A673 (cell line): ENCODE data around the gene NOC4L. TPM values are rescaled to one million over a fixed set of nuclear protein-coding genes. Genes with fewer than 3 reads are reported as not detected.

Experiments used
- BruUV-seq: library from RNA; stranded (reverse); fragments of 400-500 nt; replicated peaks from 2 replicates; lab custom pipeline; 2021; lab: Mats Ljungman, UMichigan
- CTCF ChIA-PET: fragments of 300-600 bp; sonication (Branson Sonifier 250); formaldehyde crosslinking; loops from one replicate; lab custom pipeline; 2022; ENCODE audit warnings: antibody characterized with exemption; lab: Charles Lee
- POLR2A ChIA-PET: fragments of 300-600 bp; sonication (Branson Sonifier 250); formaldehyde crosslinking; loops from one replicate; lab custom pipeline; 2022; ENCODE audit warnings: antibody characterized with exemption; ENCODE audit not compliant: low non-redundant PET; lab: Charles Lee
- DNase-seq: peaks from one replicate; pipeline ENCODE4 v3.0.0-alpha.2; 2015; ENCODE audit warnings: low spot score
- H3K27ac ChIP-seq: fragments of 200-600 bp; sonication (generic); 2 replicates; pipeline ENCODE4 v1.5.1; 2016; ENCODE audit warnings: mixed run types, low read depth, mild to moderate bottlenecking, mixed read lengths, antibody characterized with exemption, low read length; ENCODE audit not compliant: poor library complexity, severe bottlenecking
- H3K27me3 ChIP-seq: fragments of 200-600 bp; sonication (generic); replicated peaks from 2 replicates; pipeline ENCODE4 v1.6.1; 2017; ENCODE audit warnings: mixed run types, low read depth, mild to moderate bottlenecking, mixed read lengths, antibody characterized with exemption, low read length; ENCODE audit not compliant: insufficient read depth, poor library complexity
- H3K36me3 ChIP-seq: fragments of 200-600 bp; sonication (generic); 2 replicates; pipeline ENCODE4 v1.6.1; 2016; ENCODE audit warnings: mixed run types, mild to moderate bottlenecking, mixed read lengths, antibody characterized with exemption, low read length; ENCODE audit not compliant: insufficient read depth, poor library complexity, severe bottlenecking
- H3K4me1 ChIP-seq: fragments of 200-600 bp; sonication (generic); 2 replicates; pipeline ENCODE4 v1.6.1; 2017; ENCODE audit warnings: mixed run types, mild to moderate bottlenecking, mixed read lengths, antibody characterized with exemption, low read length; ENCODE audit not compliant: insufficient read depth, poor library complexity, severe bottlenecking
- H3K4me3 ChIP-seq: fragments of 200-600 bp; sonication (generic); 2 replicates; pipeline ENCODE4 v1.5.1; 2016; ENCODE audit warnings: low read depth, mixed run types, mild to moderate bottlenecking, mixed read lengths, low read length; ENCODE audit not compliant: poor library complexity, severe bottlenecking
- H3K9me3 ChIP-seq: fragments of 200-600 bp; sonication (generic); 2 replicates; pipeline ENCODE4 v1.6.1; 2016; ENCODE audit warnings: mixed run types, low read depth, mild to moderate bottlenecking, mixed read lengths, antibody characterized with exemption, low read length; ENCODE audit not compliant: poor library complexity, severe bottlenecking
- CTCF ChIP-seq: fragments of 300-800, 200-600 bp; sonication (generic); conservative IDR thresholded peaks from 2 replicates; pipeline ENCODE4 v1.5.1; 2017; ENCODE audit warnings: low read depth, mild to moderate bottlenecking, antibody characterized with exemption, low read length, moderate library complexity, mixed read lengths
- EZH2 ChIP-seq: fragments of 200-600 bp; sonication (generic); IDR thresholded peaks from 2 replicates; pipeline ENCODE4 v1.6.1; 2017; ENCODE audit warnings: borderline replicate concordance, low read depth, mild to moderate bottlenecking, mixed read lengths, antibody characterized with exemption, low read length; ENCODE audit not compliant: poor library complexity, severe bottlenecking
- intact Hi-C: fragments of 100-400 bp; cut with micrococcal nuclease; formaldehyde crosslinking; loops from one replicate; pipeline ENCODE4 v1.10.0; 2022; ENCODE audit not compliant: unreplicated experiment
- total RNA-seq: library from RNA; stranded (reverse); gene quantifications from 2 replicates; pipeline ENCODE4 v1.2.3, GENCODE V29; 2021

NOC4L gene
- total RNA-seq, 1 experiment from 2014 or later = 46.9 TPM

- H3K9me3 ChIP-seq = no peaks in the 10 kb centered on the region
- TF ChIP-seq EZH2 (no peak), CTCF (no peak)
- H3K27me3 ChIP-seq = no peaks in the 10 kb centered on the region
- BruUV-seq = no TSS peak
- no peak overlapping the region for H3K4me3 ChIP-seq
- intact Hi-C loops = no loop called here
- H3K27ac ChIP-seq = no peak overlapping the region
- no peak for DNase-seq
- H3K36me3 ChIP-seq = no peaks in the 10 kb centered on the region
- ChIA-PET CTCF (no interaction called here), POLR2A (no interaction called here)
- H3K4me1 ChIP-seq = peaks cover 23% of the 10 kb centered on the region
Observed at GRCh38 chr12:132171968-132172521, 27.8 kb downstream of the NOC4L start.

- Histone ChIP-seq H3K9me3 (no peaks in the 10 kb centered on the region), H3K27ac (no peak overlapping the region), H3K4me1 (peaks cover 29% of the 10 kb centered on the region), H3K27me3 (no peaks in the 10 kb centered on the region), H3K4me3 (no peak overlapping the region), H3K36me3 (no peaks in the 10 kb centered on the region)
- intact Hi-C loops = no loop called here
- TF ChIP-seq EZH2 = no peak
- TF ChIP-seq CTCF = no peak
- CTCF ChIA-PET = no interaction called here
- BruUV-seq = no TSS peak
- no peak for DNase-seq
- POLR2A ChIA-PET = no interaction called here
Observed at GRCh38 chr12:132172619-132173018, 28.4 kb downstream of the NOC4L start.

DNA sequence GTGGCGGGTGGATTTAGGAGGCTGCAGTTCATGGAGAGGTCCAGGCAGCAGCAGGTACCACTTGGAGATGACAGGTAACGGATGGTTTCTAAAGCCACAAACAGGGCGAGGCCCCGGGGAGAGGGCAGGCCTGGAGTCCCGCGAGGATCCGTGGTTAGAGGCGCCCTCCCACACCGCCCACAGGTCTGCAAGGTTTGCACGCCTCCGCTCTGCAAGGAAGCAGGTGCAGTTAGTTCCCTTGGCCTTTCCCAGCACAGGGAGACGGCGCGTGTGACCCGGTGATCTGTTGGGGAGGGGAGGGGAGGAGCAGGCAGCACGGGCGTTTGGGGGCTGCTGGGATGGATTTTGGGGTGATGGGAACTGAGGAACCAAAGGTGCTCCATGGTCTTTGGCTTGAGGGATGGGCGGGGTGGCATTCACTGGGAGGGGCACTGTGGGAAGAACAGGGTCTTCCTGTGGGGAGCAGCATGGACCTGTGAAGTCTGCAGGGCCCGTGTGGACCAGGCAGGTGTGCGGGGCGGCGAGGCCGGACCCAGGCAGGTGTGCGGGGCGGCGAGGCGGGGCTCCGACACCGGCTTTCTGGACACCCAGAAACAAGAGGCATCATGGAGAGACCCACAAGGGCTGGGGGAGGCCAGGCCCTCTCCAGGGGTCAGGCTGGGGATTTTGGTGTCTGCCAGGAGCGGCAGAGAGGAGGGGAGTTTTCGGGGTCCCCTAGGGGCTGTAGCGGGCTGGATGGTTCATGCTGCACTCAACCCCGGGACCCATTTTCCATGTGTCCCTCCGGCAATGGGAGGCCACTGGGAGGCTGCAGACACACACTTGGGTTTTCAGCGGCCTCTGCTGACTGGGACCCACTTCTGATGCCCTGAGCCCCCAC is 29.1 kb downstream of the NOC4L start:
- POLR2A ChIA-PET = no interaction called here
- BruUV-seq = no TSS peak
- no peak for DNase-seq
- Histone ChIP-seq H3K4me1 (peaks cover 36% of the 10 kb centered on the region), H3K27ac (no peak overlapping the region), H3K9me3 (no peaks in the 10 kb centered on the region), H3K27me3 (no peaks in the 10 kb centered on the region), H3K36me3 (no peaks in the 10 kb centered on the region), H3K4me3 (no peak overlapping the region)
- intact Hi-C loops = no loop called here
- TF ChIP-seq CTCF = no peak
- no peak for TF ChIP-seq EZH2
- CTCF ChIA-PET = no interaction called here
